ENCODE measurements around the gene ZFP91. TPM values are rescaled to one million over a fixed set of nuclear protein-coding genes. Genes with fewer than 3 reads are reported as not detected.
A peak's percentile ranks its signal among the peaks of the same experiment; 100 is the strongest.

The ZFP91 gene
- total and polyA plus RNA-seq, 2 of the 13 experiments (the other 11 are each of a cell fraction or from before 2014, with no cell fraction given): 13.5 to 38.6 TPM

DNA sequence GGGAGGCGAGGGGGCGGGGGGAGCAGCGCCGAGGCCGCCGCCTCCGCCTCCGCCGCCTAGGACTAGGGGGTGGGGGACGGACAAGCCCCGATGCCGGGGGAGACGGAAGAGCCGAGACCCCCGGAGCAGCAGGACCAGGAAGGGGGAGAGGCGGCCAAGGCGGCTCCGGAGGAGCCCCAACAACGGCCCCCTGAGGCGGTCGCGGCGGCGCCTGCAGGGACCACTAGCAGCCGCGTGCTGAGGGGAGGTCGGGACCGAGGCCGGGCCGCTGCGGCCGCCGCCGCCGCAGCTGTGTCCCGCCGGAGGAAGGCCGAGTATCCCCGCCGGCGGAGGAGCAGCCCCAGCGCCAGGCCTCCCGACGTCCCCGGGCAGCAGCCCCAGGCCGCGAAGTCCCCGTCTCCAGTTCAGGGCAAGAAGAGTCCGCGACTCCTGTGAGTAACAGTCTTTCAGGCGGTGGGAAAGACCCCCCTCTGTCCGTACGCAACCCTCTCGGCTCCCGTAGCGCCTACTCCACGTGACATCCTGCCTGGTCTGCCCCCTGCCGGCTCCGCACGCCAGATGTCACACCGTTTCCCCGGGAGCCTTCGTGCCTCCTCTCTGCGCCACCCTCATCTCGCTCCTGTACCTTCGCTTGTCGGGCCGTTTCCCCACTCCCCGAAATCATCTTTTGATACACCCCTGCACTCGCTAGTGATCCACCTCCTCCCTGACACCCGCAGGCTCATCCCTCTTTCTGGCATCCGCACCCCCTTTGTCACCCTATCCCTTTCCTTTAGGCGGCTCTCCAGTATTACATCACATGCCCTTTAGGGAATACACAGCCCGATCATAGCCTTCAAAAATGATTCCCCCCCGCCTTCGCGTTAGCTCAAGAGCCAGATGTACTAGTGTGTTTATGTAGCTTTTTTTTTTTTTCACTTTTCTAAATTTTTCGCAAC is 598 bp downstream of the ZFP91 start (continued):
- TF ChIP-seq PRDM15 (CRISPR knock-in tag; IDR thresholded peaks at IDR 0.05): no peak
- peak; percentile 57; the same call in 1 of the 2 replicates for TF ChIP-seq DNMT1 (CRISPR knock-in tag; IDR thresholded peaks at IDR 0.05)
- TF ChIP-seq PRPF4 (IDR thresholded peaks at IDR 0.05; ENCODE audit: low read depth, low read length, poor library complexity, severe bottlenecking): no peak
- TF ChIP-seq ZFP90 (CRISPR knock-in tag; IDR thresholded peaks at IDR 0.05; ENCODE audit: borderline replicate concordance): no peak
- TF ChIP-seq, protein P1, sequence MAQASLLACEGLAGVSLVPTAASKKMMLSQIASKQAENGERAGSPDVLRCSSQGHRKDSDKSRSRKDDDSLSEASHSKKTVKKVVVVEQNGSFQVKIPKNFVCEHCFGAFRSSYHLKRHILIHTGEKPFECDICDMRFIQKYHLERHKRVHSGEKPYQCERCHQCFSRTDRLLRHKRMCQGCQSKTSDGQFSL (CRISPR knock-in tag; IDR thresholded peaks at IDR 0.05): peak; percentile 86
- no peak for TF ChIP-seq GATA4 (IDR thresholded peaks at IDR 0.05; ENCODE audit: borderline replicate concordance, low read depth)
- no peak for TF ChIP-seq ZFP36 (IDR thresholded peaks at IDR 0.05; ENCODE audit: borderline replicate concordance, low read depth, low read length, partially characterized antibody)
- TF ChIP-seq TRAFD1 (CRISPR knock-in tag; IDR thresholded peaks at IDR 0.05; ENCODE audit: borderline replicate concordance): peak; percentile 88; the same call in 1 of the 2 replicates
- TF ChIP-seq ZNF772 (CRISPR knock-in tag; IDR thresholded peaks at IDR 0.05): peak; percentile 66; the same call in 1 of the 2 replicates
- TF ChIP-seq ZBTB40 (IDR thresholded peaks at IDR 0.05): no peak
- 0 out of 2 replicates have a peak, but pooled peaks have one; percentile 59 for TF ChIP-seq ZBTB40 (CRISPR knock-in tag; IDR thresholded peaks at IDR 0.05)
- TF ChIP-seq ARNT (IDR thresholded peaks at IDR 0.05): no peak
